Measurements from ENCODE around the gene HES5. TPM values are rescaled to one million over a fixed set of nuclear protein-coding genes. Genes with fewer than 3 reads are reported as not detected.

HES5 gene
- total RNA-seq, 4 donors from 2014 or later: not detected

DNA sequence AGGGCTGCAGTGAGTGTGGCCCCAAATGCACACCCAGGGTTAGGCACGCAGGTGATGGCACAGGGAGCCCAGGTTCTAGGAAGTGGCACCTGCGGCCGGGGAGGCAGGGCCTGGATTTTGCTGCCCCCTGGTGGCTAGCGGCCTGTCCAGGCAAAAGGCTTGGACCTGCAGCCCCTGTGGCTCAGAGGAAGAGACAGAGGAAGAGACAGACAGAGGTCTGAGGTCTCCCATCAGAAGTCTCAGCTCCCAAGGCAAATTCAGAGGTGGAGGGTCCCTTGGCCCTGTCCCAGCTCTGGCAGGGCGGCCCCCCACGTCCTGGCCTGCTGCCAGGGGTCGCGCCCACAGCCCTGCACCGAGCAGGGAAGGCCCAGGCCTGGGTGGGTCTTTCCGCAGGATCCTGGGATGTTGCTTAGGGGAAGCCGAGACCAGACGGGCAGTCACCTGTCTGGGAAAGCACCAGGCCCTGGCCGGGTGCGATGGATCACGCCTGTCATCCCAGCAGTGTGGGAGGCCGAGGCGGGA is 18.1 kb upstream of the HES5 start:
- peak; percentile 32 for ATAC-seq
- Histone ChIP-seq H3K27me3 (peaks cover 53% of the 10 kb centered on the region), H3K4me1 (peaks cover 0 to 76% (median 34%) of the 10 kb centered on the region in 3 donors)

DNA sequence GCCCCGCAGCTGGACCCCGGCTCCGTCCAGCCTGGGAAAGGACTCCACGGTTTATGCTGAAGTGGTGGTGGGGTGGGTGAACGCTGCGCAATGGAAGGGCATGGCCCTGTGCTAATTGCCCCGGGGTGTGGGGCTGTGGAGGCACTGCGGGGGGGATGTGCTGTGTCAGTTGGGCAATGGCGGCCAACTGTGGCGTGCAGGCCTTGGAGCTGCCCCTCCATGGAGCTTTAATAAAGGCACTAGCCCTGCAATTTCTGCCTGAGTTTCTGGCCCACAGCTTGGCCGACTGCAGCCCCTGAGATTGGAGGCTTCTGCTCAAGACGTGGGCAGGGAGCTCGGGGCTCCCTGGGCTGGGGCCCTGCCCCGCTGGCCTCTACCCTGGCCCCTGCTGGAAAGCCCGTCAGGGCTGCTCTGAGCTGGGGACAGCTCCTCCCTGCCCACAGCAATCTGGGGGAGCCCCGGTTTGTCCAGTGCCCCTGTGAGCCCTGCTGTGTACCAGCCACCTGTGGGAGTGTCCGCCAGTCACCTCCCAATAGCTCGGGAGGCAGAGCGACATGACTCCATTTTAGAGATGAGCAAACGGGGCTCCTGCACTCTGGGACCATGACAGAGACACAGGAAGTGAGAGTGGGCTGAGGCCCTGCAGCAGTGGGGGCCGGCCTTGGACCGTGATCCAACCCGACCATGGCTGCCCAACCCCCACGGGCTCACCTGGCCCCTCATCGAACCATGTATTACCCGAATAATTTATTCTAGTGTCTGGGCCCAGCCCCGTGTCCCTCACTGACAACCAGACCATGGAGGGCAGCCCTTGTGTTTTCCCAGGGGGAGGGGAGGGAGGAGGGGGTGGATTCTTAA is 17.4 kb upstream of the HES5 start:
- Histone ChIP-seq H3K9me3 (no peaks in the 10 kb centered on the region), H3K36me3 (no peaks in the 10 kb centered on the region), H3K27ac (peak overlapping the region in 3 of 4 donors; percentile 88 to 90 (median 88)), H3K27me3 (peaks cover 60% of the 10 kb centered on the region), H3K4me3 (peak overlapping the region; percentile 35 to 61), H3K4me1 (peaks cover 0 to 76% (median 34%) of the 10 kb centered on the region in 3 donors)
- TF ChIP-seq EP300 (IDR thresholded peaks at IDR 0.05): no peak
- TF ChIP-seq, protein P1, sequence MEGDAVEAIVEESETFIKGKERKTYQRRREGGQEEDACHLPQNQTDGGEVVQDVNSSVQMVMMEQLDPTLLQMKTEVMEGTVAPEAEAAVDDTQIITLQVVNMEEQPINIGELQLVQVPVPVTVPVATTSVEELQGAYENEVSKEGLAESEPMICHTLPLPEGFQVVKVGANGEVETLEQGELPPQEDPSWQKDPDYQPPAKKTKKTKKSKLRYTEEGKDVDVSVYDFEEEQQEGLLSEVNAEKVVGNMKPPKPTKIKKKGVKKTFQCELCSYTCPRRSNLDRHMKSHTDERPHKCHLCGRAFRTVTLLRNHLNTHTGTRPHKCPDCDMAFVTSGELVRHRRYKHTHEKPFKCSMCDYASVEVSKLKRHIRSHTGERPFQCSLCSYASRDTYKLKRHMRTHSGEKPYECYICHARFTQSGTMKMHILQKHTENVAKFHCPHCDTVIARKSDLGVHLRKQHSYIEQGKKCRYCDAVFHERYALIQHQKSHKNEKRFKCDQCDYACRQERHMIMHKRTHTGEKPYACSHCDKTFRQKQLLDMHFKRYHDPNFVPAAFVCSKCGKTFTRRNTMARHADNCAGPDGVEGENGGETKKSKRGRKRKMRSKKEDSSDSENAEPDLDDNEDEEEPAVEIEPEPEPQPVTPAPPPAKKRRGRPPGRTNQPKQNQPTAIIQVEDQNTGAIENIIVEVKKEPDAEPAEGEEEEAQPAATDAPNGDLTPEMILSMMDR (IDR thresholded peaks at IDR 0.05): no peak
- no peak for TF ChIP-seq POLR2A (IDR thresholded peaks at IDR 0.05)
- TF ChIP-seq POLR2AphosphoS5 (IDR thresholded peaks at IDR 0.05): no peak
- WGBS, 2 donors (ENCODE audit: low coverage in 1 of 2): 0 to 4% methylated on average over 2 to 5 of the region's 27 CpGs
- ATAC-seq: no peak

More for the DNA sequence above, 18.1 kb upstream of the HES5 start:
- WGBS, 2 donors (ENCODE audit: low coverage in 1 of 2): no CpG with 5 or more reads among the region's 17 CpGs
- H3K4me3 ChIP-seq: peak overlapping the region; percentile 1 to 61
- no peaks in the 10 kb centered on the region for H3K36me3 ChIP-seq
- peak overlapping the region; percentile 55 to 90 (median 88) for H3K27ac ChIP-seq
- TF ChIP-seq, protein P1 (IDR thresholded peaks at IDR 0.05): peak in 3 of 4 experiments; percentile 84 to 98 (median 92)
- TF ChIP-seq POLR2AphosphoS5 (IDR thresholded peaks at IDR 0.05): no peak
- no peaks in the 10 kb centered on the region for H3K9me3 ChIP-seq

DNA sequence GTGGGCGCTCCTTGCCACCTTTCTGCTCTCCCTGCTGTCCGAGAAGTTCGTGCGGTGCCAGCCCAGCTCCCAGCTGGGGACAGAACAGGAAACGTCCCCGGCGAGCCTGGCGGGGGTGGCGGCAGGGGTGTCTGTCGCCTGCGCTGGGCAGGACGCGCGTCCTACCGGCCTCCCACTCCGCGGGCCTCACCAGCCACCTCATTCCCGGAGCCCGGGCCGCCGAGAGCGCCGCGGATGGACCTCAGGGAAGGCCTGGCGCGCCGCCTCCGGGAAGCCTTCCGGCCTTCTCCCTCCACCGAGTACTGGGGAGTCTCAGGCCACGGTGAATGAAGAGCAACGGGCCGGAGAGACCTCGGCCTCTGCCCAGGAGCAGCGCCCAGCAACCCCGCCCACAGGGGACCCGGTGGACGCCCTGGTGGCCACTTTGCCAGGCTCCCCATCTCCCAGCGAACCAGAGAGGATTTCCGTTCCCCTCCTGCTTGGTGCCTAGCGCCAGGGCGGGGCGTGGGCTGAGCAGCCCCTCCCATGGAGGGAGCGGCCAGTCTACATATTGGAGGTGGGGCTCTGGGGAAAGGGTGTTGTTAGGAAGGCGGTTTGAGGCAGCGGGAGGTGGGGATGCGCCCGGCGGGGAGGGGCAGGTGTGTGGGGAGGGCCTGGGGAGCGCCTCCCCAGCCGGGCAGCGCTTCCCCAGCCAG is 16.6 kb upstream of the HES5 start:
- Histone ChIP-seq H3K27ac (peak overlapping the region; percentile 26 to 90 (median 88)), H3K36me3 (no peaks in the 10 kb centered on the region), H3K4me3 (peak overlapping the region; percentile 35 to 61), H3K27me3 (peaks cover 67% of the 10 kb centered on the region), H3K4me1 (peaks cover 0 to 76% (median 34%) of the 10 kb centered on the region in 3 donors), H3K9me3 (no peaks in the 10 kb centered on the region)
- TF ChIP-seq, protein P1 (IDR thresholded peaks at IDR 0.05): peak in 1 of 4 experiments; percentile 21
- no peak for TF ChIP-seq EP300 (IDR thresholded peaks at IDR 0.05)
- 0% methylated on average over 4 of the region's 52 CpGs; no CpG with 5 or more reads in 1 of the 2 donors for WGBS, 2 donors (ENCODE audit: low coverage in 1 of 2)
- ATAC-seq: peak; percentile 79

DNA sequence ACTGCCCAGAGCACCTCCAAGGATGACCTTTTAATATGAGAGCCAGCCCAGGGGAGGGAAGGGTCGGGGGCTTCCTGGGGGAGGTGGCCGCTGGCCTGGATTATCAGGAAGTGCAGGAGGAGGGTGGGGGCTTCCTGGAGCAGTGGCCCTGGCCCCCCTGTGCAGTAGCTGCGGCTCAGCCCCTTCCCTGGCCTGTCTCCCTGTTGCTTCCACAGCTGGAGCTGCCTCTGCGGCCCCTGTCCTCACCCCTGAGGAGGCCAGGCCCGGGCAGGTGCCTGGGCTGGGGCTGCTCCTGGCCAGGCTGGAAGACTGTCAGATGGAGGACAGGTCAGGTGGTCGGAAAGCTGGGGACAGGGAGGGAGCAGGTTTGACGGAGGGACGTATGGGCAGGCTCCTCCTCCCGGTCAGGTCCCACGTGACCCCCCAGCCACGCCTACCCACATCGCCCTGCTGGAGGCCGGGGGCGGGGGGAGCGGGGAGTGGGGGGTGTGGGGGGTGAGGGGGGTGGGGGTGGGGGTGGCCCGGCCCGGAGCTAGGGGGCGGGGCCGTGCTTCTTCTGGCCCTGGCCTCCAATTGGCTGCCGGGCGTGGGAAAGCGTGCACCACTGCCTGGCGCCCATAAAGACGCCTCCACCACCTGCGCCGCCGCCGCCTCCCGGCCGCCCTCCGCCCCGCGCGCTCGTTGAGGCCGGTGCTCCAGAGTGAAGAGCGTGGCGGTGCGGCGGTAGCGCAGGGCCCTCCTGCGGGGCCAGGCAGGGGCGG is 15.9 kb upstream of the HES5 start:
- Histone ChIP-seq H3K9me3 (no peaks in the 10 kb centered on the region), H3K27ac (peak overlapping the region; percentile 26 to 90 (median 88)), H3K36me3 (no peaks in the 10 kb centered on the region), H3K4me3 (peak overlapping the region; percentile 35 to 61), H3K27me3 (peaks cover 69% of the 10 kb centered on the region), H3K4me1 (peaks cover 0 to 79% (median 34%) of the 10 kb centered on the region in 3 donors)
- peak; percentile 63 for ATAC-seq
- WGBS, 2 donors (ENCODE audit: low coverage in 1 of 2): no CpG with 5 or more reads among the region's 43 CpGs
- TF ChIP-seq POLR2A (IDR thresholded peaks at IDR 0.05): peak in 1 of 2 donors; percentile 24
- no peak for TF ChIP-seq EP300 (IDR thresholded peaks at IDR 0.05)

All from gastroesophageal sphincter (tissue), 4 donors.